OCI-M2 (cell line): ENCODE data around the gene MUC12.
"Not testable (repeated sequence)": the region's sequence is repeated elsewhere in the genome, so short reads cannot be mapped to it uniquely, and the experiment has no call there.

Experiments used
- DNase-seq: peaks from one replicate; lab custom pipeline; 2025; ENCODE audit not compliant: unreplicated experiment; lab: John Stamatoyannopoulos, UW

Gene MUC12

DNA sequence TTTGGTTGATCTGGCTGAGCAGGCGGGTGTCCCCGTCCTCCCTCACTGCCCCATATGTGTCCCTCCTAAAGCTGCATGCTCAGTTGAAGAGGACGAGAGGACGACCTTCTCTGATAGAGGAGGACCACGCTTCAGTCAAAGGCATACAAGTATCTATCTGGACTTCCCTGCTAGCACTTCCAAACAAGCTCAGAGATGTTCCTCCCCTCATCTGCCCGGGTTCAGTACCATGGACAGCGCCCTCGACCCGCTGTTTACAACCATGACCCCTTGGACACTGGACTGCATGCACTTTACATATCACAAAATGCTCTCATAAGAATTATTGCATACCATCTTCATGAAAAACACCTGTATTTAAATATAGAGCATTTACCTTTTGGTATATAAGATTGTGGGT is 89.0 kb downstream of the MUC12 start:
- no peak for DNase-seq

GRCh38 chr7:101059620-101059942 is 90.2 kb downstream of the MUC12 start:
- no peak for DNase-seq

- no peak for DNase-seq
These were observed 91.6 kb downstream of the MUC12 start for GRCh38 chr7:101060992-101061391.

DNA sequence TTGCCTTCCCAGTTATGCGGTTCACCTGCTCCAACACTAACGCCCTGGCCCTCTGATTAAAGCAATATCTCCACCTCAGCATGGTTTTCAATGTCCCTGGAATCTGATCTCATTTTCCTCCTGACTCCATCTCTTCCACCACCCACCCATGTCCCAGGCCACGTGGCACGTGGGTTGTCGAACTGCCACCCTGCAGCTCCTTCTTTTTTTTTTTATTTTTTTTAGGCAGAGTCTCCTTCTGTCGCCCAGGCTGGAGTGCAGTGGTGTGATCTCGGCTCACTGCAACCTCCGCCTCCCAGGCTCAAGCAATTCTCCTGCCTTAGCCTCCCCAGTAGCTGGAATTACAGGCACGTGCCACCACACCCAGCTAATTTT is 94.8 kb downstream of the MUC12 start:
- not testable (repeated sequence) for DNase-seq

DNA sequence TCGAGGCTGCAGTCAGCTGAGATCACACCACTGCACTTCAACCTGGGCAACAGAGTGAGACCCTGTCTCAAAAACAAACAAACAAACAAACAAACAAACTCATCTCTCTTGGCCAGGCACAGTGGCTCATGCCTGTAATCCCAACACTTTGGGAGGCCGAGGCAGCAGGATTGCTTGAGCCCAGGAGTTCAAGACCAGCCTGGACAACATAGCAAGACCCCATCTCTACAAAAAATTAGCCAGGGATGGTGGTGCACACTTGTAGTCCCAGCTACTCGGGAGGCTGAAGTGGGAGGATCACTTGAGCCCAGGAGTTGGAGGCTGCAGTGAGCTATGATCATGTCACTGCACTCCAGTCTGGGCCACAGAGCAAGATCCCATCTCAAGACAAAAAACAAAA is 95.8 kb downstream of the MUC12 start:
- not testable (repeated sequence) for DNase-seq

DNA sequence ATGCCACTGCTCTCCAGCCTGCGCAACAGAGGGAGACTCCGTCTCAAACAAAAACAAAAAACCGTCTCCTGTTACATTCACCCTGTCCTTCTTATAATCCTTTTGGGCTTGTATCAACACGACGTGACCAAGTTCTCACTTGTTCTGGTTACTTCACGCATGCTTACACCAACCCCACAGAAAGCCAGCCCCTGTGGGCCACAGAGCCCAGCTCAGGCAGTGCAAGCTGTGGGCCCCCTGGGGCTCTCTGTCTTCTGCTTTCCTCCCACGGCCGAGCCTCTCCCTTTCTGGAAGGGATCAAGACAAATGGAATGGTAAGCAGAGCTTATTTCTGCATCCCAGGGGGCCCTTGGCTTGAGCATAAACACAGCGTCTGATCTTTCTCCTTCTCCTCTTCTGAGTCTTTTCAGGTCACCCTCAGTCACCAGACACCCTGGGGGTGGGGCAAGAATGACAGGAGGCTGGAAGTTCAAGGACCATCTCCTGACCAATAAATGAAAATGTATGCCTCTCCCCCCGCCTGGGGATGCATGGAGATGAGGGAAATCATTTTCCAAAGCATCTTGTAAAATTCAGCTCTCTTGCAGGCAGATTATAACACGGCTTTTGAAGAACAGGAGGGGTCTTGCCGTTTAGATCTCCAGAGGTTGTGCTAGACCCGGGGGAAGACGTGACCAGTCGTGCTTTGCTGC is 96.9 kb downstream of the MUC12 start:
- DNase-seq, result no peak

DNA sequence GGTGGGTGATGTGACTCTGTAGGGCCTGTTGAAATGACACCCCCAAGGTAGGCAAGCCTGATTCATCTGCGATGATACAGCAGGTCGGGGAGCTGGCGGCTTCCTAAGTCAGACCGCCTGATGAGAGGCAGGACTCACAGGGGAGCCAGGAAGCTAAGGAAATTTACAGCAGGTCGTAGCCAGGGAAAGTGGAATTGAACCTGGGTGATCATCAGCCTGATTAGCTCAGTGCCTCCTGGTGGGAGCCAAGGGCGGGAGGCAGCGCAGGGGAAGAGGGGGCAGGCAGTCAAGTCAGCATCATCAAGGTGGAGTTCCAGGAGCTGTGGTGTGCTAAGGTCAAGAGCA is 97.4 kb downstream of the MUC12 start:
- DNase-seq, result no peak

- DNase-seq, result no peak
These were observed 99.0 kb downstream of the MUC12 start for GRCh38 chr7:101068401-101068800.
